ENCODE results near the gene STXBP4.

GRCh38 chr17:55210292-55210691 lies 241.7 kb downstream of the STXBP4 start:
- TF ChIP-seq POLR2AphosphoS5 (IDR thresholded peaks at IDR 0.05; ENCODE audit: low read depth, low read length) (no peak), TAF1 (IDR thresholded peaks at IDR 0.05; ENCODE audit: borderline replicate concordance, low read depth, low read length) (no peak), MXI1 (IDR thresholded peaks at IDR 0.05; ENCODE audit: low read depth, low read length) (no peak), TCF12 (IDR thresholded peaks at IDR 0.05) (no peak), ELF1 (IDR thresholded peaks at IDR 0.05) (no peak), NFIC (IDR thresholded peaks at IDR 0.05; ENCODE audit: borderline replicate concordance) (0 out of 2 replicates have a peak, but pooled peaks have one; percentile 7)
- TF ChIP-seq, protein P1, sequence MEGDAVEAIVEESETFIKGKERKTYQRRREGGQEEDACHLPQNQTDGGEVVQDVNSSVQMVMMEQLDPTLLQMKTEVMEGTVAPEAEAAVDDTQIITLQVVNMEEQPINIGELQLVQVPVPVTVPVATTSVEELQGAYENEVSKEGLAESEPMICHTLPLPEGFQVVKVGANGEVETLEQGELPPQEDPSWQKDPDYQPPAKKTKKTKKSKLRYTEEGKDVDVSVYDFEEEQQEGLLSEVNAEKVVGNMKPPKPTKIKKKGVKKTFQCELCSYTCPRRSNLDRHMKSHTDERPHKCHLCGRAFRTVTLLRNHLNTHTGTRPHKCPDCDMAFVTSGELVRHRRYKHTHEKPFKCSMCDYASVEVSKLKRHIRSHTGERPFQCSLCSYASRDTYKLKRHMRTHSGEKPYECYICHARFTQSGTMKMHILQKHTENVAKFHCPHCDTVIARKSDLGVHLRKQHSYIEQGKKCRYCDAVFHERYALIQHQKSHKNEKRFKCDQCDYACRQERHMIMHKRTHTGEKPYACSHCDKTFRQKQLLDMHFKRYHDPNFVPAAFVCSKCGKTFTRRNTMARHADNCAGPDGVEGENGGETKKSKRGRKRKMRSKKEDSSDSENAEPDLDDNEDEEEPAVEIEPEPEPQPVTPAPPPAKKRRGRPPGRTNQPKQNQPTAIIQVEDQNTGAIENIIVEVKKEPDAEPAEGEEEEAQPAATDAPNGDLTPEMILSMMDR (IDR thresholded peaks at IDR 0.05), result no peak
- TF ChIP-seq, protein P2, sequence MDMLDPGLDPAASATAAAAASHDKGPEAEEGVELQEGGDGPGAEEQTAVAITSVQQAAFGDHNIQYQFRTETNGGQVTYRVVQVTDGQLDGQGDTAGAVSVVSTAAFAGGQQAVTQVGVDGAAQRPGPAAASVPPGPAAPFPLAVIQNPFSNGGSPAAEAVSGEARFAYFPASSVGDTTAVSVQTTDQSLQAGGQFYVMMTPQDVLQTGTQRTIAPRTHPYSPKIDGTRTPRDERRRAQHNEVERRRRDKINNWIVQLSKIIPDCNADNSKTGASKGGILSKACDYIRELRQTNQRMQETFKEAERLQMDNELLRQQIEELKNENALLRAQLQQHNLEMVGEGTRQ (IDR thresholded peaks at IDR 0.05; ENCODE audit: borderline replicate concordance, low read depth, low read length), result no peak
- TF ChIP-seq, protein P3, sequence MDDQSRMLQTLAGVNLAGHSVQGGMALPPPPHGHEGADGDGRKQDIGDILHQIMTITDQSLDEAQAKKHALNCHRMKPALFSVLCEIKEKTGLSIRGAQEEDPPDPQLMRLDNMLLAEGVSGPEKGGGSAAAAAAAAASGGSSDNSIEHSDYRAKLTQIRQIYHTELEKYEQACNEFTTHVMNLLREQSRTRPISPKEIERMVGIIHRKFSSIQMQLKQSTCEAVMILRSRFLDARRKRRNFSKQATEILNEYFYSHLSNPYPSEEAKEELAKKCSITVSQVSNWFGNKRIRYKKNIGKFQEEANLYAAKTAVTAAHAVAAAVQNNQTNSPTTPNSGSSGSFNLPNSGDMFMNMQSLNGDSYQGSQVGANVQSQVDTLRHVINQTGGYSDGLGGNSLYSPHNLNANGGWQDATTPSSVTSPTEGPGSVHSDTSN (IDR thresholded peaks at IDR 0.05), result no peak
